Activated CD8-positive, alpha-beta memory T cell treated with anti-CD3 and anti-CD28 coated beads for 4 hours (primary cell): Measurements from ENCODE around the gene SLC13A5.
A peak's percentile ranks its signal among the peaks of the same experiment; 100 is the strongest.
"Not testable (repeated sequence)": the region's sequence is repeated elsewhere in the genome, so short reads cannot be mapped to it uniquely, and the experiment has no call there.

ENCODE experiments used
- DNase-seq, 2 donors: peaks; one replicate each; pipeline ENCODE4 v3.0.0-alpha.2; 2020; ENCODE audit warnings: low read depth in 2 of 2

SLC13A5 gene

DNA sequence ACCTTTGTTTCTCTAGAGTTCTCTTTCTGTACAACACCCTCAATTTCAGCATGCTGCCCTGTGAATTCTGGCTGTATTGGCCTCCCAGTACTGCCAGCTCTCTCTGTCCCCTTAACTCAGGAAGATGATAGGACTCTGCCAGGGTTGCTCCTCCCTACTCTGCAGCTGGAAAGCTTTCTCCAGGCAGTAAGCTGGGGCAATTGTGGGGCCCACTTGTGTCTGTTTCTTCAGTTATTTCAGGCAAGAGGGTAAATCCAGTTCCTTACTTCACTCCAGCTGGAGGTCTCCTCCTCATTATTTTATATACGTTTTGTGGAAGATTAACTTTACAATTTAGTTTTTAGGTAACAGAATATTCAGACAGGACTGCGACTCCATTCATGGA, 51.7 kb downstream of the SLC13A5 start:
- no peak for DNase-seq

DNA sequence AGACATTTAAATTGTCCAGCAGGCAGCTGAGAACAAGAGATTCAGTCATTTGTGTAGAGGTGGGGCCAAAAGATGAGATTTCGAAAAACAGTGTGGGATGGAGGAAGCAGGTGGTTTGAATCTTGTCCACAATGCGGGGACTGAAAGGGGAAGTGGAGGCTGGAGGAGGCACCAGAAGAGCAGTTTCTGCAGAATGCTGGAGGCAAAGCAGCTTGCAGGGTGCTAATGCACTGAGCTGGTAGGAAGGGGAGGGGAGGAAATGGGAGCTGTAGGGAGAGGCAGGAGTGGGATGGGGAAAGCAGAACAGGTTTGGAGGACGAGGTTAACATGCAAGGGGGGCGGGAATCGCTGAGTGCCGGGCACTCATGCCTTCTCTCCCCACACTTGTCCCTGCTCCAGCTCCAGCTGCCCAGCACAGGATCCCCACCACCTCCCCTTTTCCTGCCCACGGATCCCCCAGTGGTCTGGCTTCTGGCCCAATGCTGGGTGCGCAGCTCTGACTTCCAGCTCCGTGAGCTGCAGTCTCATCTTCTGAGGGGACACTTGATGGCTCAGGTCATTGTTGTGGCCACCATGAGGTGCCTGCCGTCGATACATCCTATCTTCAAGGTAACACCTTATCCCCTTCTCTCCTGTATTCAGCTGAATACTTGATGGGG, 52.2 kb downstream of the SLC13A5 start:
- DNase-seq, result no peak

DNA sequence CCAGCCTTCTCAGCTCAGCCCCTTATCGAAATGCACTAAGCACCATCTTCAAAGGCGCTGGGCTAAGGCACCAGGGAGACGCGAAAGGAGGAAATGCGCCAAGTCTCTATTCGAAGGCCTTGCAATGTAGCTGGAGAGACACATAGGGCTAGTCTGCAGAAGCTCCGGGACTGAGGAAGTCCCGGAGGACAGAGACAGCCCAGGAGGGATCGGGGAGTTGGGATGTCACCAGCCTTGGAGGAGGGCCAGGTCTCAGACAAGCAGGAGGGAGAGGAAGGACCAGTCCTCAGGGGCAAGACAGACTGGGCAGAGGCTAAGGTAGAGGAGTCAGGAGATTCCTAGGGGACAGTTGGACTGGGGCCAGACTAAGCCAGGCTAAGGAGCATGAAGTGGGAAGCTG, 53.1 kb downstream of the SLC13A5 start:
- no peak for DNase-seq

DNA sequence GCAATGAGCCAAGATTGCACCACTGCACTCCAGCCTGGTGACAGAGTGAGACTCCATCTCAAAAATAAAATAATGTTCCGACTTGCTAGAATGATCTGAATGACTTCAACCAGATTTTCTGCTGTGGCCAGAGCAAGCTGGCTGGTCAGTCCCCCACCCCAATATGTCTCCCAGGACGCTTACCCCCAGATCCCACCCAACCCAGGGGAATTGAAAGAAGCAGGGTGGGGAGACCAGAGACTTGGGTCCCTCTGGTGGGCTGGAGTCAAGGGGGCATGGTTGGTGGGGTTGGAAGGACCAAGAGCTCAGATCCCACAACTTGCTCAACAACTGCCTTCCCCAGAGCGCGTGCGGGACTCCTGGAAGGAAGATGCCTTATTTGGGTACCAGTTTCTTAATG, 54.8 kb downstream of the SLC13A5 start:
- not testable (repeated sequence) for DNase-seq

DNA sequence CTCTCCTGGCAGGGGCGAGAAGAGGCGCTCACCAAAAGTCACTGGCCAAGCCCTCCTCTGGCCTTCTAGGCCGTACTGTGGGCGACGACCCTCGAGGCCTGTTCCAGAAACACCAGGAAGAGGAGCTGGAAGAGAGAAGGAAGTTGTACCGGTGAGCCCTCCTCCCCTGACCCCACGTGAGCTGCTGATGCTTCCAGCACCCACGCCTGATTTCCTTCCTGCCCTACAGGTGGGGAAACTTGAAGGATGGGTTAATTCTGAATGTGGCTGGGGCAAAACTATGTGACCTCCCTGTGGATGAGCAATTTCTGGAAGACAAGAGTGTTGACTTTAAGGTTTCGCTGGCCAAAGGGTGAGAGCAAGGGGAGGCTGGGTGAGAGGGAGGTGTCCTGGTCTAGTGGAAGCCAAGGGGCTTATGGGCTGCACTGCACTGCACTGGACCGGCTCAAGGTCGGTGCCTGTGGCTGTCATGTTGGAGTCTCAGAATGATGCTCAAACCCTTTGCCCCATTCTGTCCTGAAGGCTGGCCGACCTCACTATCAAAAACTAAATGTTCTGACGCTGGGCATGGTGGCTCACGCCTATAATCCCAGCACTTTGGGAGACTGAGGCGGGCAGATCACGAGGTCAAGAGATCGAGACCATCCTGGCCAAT, 55.4 kb downstream of the SLC13A5 start:
- no peak for DNase-seq

DNA sequence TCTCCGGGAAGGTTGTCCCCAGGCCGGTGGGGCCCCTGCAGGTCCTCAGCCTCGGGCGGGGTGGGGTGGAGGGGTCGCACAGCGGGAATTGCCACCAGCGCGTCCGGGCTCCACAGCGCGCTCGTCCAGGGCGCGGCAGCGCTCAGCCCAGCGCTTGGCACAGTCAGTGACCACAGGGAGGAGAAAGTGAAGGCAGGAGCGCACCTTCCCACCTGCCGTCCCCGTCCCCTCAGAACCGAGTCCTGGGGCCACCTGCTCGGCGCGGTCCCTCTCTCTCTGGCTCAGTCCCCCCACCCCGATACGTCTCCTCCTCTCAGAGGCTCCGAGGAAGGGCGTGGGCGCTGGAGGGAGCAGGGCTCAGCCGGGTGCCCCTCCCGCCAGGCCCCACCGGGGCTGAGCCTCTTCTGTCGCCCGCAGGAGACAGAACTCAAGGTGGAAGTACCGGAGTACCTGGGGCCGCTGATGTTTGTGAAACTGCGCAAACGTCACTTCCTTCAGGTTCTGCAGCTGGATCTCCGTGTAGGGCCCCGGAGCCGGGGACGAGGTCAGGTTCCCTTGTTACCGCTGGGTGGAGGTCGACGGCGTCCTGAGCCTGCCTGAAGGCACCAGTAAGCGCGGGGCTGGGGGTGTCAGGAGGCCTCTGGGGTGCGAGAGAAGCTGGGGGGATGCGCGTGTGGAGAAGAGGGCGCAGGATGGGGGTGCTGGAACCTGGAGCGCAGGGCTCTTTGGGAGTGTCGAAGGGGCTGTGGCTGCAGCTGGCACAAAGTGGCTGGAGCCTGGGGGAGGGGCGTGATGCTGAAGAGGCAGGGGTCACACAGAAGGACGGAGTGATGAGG, 56.2 kb downstream of the SLC13A5 start:
- not testable (repeated sequence) for DNase-seq

DNA sequence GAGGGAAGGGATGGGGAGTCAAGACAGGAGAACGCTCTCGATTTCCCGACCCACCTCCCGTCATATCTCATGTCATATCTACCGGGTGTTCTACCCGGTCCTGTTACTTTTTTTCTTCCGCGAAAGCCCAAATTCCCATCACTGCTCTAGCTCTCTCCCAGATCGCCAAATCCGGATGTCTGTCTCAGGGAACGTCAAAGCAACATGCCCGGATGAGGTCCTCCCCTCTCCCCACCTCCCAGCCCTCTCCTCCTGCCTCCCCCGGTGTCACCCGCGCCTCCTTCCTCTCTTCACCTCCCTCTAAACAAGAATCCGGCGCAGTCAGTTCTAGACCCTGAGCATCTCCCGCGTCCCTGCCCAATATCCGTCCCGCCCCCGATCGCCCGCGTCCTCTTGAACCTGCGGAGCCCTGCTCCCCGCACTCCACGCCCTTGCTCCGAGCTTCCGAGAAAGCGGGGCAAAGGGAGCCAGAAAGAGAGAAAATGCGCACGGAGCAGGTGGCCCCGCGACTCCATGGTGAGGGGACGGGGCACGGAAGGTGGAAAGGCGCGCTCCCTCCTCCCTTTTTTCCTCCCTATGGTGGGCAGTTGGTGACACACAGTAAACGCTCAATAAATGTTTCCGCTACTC, 57.3 kb downstream of the SLC13A5 start:
- not testable (repeated sequence) for DNase-seq

DNA sequence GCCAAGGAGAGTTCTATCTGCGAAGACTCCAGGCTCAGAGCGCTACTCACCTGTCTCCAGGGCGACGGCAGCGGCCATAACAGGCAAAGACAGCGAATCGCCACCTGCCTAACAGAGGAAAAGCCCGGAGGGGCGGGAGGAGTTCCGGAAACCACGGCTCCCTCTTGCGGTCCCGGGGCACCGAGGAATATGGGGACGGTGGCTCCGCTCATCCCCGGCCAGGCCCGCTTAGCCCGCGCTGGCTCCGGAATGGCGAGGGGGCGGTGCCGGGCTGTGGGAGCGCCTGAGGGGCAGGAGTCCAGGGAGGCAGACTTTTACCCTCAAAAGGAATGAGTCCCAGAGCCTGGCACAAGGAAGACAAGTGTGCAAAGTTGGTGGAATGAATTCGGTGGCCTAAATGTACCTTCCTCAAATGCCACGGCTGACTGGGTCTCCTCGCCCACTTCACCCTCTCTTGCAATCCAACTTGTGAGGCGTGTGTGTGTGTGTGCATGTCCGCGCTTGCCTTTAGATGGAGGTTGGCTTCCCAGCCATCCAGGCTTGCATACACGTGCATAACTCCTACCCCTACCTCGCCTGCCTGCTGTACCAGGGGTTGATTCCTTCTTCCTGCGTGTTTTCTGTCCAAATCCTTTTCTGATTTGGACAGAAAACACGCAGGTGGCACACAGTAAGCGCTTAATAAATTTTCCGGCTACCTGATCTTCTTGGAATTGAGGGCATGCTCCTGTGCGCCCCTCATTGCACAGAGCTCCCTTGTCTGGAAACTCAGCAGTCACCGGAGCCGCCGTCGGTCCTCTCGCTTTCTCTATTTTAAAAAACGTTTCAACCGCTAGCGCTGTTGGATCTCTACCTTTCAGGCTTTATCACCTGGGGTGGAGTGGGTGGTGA, 58.1 kb downstream of the SLC13A5 start:
- DNase-seq, result no peak

DNA sequence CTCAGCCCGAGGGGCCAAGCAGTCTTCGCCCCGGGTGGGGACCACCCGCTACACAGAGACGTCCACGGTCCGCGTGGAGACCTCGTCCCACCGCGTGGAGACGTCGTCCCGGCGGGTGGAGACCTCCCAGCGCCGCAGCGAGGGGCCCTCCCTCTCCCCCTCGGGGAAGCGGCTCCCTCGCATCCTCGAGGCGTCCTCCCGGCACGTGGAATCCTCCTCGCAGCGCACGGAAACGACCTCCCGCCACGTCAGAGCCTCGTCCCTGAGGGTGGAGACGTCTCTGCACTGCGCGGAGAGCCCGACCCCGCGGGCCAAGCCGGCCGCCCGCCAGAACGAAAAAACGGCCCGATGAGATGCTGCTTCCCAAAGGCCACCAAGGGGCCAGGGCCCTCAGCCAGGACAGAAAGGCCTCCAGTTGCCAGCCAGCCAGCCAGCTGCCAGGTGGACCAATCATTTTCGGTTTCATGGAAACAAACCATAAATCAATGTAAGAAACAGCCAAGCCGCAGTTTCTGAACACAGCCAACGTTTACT, 61.2 kb downstream of the SLC13A5 start:
- no peak for DNase-seq

DNA sequence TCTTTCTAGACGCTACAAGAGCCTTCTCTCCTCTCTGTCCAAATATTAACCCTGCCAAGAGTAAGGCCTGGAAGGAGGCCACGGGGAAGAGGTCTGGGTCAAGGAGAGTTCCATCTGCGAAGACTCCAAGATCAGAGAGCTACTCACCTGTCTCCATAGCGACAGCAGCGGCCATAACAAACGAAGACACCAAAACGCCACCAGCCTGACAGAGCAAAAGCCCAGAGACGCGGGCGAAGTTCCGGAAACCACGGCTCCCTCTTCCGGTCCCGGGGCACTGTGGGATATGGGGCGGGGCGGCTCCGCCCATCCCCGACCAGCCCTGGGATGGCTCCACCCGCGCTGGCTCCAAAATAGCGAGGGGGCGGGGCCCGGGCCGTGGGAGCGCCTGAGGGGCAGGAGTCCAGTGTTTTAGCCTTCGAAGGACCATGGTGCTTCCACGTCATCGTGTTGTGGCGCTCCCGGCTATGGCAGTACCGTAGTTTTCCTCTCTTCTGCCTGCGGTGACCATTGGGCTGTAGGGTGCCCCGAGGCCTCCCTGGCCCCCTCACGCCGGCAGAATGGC, 61.7 kb downstream of the SLC13A5 start, which contains the start of the genes C17orf100 and MED31:
C17orf100 (plus strand) TSS at position 409 of the 565 bp plus-strand sequence; CDS start at position 561, 152 bp downstream.
MED31 (minus strand) TSS at position 252 of the 565 bp plus-strand sequence; CDS start at position 175, 77 bp downstream.
- DNase-seq, result peak; percentile 85 to 89

DNA sequence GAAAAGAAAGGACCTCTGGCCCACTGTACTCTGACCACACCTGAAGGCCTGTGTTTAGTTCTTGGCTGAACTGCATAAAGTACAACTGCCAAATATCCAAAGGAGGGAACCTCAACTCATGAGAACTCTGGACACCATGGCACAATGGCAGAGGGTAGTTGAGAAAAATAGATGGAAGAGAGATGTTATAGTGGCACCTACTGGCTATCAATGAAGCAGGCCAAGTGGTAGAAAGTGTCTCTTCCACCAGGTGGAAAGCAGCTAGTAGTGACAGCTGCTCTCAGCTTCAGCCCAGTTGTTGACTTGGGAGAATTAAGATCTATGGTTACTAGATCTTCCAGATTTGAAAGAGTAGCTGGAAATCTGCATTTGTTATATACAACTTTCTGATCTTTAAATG, 65.0 kb downstream of the SLC13A5 start:
- DNase-seq, result no peak

DNA sequence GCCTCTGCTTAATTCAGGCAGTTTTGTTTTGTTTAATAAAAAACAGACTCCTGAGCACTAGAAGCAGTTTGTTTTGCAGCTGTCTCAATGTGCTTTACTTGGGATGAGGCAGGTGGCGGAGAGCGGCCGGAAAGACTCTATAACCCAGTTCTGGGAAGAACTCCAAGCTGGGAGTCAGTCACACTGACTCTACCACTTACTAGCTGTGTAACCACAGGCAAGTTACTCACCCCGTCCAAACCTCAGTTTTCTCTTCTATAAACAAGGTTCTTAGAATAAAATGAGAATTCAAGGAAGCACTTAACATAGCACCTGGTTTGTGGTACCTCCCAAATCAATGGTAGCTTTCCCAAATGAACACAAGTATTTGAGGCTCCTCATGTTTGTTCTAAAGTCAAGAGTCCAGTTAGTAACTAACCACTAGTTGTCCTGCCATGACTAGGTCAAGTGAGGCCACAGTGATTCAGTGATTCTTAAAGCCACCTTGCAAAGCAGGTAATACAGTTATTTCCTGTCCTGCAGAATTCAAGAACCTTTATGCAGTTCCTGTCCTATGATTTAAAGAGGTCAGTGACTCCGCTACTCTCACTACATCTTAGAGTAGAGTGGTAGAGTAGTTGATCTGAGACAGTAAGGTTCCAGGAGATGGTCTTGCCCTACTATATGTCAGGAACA, 69.6 kb downstream of the SLC13A5 start:
- DNase-seq, result no peak

DNA sequence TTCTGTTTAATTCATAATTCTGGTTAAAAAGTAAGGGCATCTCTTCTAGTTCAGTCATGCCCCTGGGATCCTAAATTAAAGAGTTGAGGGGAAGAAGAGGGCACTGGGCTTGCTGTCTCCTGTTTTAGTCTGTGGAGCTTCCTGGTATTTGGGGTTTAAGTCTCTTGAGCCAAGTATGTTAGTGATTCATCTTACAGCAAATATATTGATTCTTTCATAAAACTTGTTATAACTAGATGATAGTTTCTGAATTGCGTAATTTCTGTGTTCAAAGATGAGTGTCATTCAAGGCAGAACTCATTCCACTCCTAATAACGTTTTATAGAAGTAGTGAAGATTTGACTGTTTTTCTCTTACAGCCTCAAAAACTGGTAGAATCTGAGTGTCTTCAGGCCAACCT, 70.6 kb downstream of the SLC13A5 start:
- DNase-seq, result no peak

DNA sequence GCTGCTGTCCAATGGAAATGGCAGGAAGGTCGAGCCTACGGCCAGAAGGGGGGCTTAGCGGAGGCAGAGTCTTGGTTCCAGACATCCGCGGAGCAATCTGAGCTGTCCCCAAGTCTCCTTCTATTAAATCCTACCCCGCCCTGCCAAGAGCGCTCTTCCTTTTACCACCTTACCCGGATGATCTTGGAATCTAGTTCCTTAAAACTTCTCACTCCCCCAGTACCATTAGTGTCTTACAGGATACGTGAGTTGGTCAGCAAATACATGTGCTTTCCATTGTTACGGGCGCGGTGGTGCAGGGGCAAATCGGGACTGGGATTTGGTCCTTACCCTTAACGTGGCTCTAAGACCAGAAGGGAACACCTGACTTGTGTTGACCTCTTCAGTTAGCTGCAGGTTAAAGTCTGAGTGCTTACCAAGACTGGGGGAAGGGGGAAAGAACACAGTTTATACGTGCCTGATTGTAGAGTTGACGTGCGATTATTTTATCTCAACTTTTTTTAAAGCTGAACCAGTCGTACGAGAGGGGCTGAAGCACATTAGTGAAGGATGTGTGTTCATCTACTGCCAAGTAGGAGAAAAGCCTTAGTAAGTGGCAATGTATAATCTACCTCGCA, 71.8 kb downstream of the SLC13A5 start:
- DNase-seq, result no peak

DNA sequence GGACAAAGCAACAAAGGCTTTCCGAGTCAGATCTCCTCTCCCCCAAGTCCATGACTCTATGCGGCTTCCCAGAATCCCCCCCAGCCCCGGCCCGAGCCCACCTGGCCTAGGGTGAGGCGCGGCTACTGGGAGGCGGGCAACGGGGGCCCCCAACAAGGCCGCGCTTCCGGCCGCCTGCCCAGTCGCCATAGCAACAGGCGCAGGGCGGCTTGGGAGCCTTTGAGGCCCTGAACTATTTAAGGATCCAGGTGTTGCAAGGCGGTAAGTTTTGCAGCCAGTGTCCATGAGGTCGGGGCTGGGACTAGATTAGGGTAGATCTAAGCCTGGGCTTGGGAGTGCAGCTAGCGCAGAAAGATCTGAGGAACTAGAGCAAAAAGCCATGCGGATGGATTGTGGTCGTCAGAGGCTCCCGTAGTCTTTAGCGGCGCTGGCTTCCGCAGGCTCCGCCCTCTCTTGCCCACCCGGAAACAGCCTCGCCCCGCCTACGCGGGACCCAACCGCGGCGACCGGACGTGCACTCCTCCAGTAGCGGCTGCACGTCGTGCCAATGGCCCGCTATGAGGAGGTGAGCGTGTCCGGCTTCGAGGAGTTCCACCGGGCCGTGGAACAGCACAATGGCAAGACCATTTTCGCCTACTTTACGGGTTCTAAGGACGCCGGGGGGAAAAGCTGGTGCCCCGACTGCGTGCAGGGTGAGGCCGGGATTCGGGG, 72.5 kb downstream of the SLC13A5 start, which contains the start of the genes KIAA0753 and TXNDC17:
KIAA0753 (minus strand) TSS at position 176 of the 711 bp plus-strand sequence. CDS start 5,608 bp downstream, outside the sequence.
TXNDC17 (plus strand) TSS at position 525 of the 711 bp plus-strand sequence; CDS start at position 548, 23 bp downstream.
- DNase-seq, result peak; percentile 83

DNA sequence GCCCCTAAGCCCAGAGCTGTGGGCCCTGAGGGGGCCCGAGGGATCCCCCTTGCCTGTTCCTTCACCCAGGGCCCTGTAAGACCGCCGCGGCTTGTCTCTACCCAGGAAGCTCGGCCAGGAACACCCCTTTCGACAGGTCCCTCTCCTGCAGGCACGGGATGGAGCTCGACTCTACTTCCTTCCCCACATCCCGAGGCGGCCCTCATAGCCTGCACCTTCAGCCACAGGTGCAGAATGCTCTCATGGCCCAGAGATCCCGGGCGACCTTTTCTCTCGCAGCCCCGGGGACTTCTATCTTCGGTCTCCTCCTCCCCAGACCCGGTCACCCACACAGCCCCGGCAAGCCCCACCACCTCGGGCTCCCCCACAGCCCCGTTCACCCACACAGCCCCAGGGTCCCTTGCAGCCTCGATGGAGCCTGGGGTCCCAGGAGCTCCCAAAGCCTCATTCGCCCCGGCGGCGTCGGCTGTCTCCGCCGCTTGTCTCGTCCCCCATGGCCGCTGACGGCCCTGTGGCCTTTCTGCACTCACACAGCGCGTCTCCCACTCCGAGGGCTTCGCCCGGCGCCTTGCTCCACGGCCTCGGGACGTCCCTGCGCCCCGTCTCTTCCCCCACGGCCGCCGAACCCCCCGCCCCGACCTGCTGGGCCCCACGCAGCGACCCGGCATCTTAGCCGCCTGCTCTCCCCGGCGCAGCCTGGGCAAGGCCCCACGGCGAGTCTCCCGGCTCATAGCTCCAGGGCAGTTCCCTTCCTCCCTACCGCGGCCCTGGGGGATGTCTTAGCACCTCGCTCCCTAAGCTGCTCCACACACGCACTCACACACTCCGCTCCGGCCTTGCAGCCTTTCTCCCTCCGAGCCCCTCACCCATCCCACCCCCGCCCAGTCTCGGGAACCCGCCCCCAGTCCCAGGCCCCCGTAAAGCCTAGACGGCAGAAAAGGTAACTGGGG, 73.3 kb downstream of the SLC13A5 start:
- no peak for DNase-seq

DNA sequence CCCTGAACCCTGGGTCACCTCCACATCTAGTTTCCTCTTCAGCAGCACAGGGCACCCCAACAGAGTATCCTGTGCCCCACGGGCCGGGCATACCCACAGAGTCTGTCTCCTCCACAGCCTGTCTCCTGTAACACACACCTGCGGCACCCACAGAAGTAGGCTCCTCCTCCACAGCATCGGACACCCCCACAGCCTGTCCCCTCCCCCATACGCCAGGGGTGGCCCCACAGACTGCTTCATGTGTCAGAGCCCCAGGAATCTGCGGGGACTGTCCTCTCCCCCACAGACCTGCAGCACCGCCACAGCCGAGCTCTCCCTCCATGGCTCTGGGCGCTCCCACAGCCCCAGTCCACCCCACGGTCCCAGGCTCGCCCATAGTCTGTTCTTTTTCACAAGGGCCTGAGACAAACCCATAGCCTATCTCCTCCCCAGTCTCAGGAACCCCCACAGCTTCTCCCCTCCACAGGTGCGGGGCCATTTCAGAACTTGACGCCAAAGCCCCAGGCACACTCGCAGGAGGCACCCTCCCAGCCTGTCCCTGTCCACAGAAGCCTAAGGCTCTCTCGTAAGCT, 74.1 kb downstream of the SLC13A5 start:
- no peak for DNase-seq
